HG03558 (cell line): Measurements from ENCODE around the gene ARHGEF7.

Experiments
- ATAC-seq: cut with Tn5 transposase; IDR thresholded peaks from one replicate; pipeline ENCODE4 v1.9.1; 2021; ENCODE audit warnings: moderate number of reproducible peaks; ENCODE audit not compliant: unreplicated experiment; ENCODE audit errors: extremely low read depth

ARHGEF7 gene

DNA sequence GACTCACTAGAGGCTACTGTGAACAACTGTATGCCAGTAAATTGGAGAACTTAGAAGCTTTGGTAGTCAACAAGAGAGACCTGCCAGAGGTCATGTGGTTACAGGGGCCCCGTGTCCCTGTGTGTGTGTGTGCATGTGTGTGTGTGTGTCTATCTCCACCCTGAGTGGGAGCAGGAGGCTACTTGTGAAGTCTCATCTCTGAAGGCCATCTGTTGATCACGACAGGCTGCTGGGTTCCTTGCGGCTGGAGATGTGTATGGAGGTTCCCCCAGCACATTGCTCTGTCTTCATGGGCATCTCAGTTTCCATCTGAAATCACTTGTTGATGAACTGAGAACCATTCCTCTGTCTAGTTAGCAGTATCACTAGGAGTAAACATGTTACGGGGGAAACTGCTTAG, 147.2 kb downstream of the ARHGEF7 start:
- no peak for ATAC-seq

DNA sequence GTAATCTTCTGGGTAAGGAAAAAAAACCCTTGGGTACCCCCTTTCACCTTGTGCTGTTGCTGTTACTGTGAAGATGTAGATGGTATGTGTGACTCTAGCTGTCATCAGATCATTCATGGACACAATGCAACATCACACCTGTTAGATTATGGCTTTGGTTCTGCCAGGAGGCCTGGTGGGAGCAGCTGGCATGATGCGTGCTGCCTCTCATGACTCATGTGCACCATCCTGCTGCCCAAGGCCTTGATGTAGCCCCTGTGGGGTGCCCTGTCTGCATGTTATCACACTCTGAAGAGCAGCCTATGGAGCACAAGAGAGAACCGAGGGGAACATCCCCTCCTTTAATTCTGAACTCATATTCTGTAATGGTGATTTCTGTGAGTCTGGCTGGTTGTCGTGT, 147.6 kb downstream of the ARHGEF7 start:
- ATAC-seq, result no peak

DNA sequence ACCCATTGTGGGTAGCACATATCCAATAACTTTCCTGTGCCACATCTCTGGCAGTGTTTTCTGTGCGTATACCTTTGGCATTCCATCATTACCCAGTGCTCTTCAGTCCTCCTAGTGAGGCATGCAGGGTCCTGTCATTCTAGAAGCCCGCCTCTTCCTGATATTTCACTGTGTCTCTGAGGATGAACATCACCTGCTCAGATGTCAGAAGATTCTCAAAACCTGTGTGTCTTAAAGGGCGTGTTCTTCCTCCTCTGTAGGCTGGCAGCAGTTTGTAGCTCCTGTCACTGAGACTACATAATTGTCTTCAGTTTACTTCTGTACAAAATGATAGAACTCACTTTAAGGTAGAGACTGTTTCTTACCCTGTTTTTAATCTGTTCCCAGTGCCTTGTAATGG, 148.5 kb downstream of the ARHGEF7 start:
- ATAC-seq, result no peak

DNA sequence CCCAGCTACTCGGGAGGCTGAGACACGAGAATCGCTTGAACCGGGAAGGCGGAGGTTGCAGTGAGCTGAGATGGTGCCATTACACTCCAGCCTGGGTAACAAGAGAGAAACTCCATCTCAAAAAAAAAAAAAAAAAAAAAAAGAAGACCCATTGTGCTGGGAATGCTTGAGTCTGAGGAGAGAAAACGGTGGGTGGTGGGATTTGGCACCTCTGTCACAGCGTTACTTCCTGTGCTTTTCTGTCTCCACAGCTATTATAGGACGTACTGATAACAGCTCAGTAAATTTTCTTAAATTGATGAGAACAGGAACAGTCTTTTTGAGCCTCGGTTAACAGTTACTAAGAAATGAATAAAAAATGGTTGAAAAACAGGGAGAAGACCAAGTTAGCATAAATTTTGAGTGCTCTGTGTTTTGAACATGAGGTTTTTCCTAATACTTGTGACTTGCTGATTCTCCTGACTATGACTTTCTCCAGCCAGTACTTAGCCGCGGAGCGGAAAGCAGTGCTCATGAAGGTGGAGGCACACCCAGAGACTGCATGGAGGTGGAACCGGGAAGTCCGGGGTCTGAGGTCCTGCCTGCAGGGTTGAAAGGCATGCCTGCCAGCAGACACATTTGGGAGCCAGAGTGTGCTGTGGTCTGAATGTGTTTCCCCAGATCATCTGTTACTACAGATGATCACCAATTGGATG, 150.0 kb downstream of the ARHGEF7 start:
- ATAC-seq, result no peak

DNA sequence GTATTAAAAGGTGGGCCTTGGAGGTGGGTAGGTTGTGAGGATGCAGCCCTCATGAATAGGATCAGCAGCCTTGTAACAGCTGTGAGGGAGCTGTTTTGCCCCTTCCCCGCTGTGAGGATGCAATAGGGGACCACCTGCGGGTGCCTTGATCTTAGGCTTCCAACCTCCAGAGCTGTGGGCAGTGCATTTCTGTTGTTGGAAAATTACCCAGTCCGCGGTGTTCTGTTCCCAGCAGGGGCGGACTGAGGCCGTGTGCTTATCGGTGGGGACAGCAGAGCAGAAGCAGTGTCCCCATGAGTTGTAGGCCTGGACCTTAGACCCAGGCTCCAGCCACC, 150.6 kb downstream of the ARHGEF7 start:
- ATAC-seq, result no peak

DNA sequence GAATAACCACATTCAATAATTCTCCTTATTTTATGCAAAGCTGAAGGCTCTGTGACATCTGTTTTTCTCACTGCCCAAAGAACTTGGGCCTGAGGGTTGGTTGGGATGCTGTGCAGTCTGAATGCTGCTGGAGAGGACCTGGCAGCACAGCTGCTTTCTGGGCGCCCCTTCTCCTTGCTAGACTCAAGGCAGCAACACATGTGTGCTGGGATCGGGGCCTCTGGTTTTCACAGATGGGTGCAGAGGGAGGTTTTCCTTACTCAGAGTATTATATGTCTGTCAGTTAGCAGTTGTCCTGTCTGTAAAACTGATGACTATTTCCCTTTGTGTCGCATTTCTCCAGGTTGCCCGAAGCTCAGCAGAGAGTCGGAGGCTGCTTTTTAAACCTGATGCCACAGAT, 152.1 kb downstream of the ARHGEF7 start:
- ATAC-seq, result no peak

DNA sequence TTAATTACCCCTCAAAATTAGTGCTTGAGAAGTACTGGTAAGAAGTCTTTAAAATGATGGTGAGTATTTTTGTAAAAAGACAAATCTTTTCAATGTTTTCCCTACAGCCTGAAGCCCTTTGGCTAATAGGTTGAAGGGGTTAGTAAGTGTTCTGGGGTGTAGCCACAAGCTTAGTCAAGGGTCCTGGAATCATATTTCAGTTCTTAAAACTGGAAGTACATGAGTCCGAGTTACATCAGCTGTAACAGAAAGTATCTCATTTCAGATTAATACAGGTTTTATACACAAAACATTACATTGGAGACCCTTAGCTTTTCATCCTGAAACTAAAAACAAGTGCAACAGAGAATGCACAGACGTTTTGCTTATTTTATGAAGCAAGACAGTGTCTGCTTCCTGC, 152.7 kb downstream of the ARHGEF7 start:
- ATAC-seq, result no peak

DNA sequence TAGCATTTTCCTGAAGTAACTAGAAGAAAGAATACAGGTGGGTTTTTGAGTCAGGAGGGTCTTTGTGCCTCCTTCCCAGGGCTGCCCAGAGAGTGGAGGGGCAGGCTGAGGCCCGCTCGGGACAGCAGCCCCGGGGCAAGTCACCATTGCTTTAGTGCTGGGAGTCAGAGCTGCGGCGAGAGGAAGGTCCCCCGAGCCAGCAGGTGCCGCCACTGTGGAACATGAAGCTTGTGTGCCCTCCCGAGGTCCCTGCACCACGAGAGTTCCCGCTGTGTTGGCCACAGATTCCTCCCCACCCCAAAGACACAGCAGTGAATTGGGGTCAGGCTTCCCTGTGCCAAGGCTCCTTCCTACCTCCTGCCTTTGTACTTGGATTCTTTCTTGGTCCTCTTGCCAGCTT, 154.4 kb downstream of the ARHGEF7 start:
- ATAC-seq, result no peak

DNA sequence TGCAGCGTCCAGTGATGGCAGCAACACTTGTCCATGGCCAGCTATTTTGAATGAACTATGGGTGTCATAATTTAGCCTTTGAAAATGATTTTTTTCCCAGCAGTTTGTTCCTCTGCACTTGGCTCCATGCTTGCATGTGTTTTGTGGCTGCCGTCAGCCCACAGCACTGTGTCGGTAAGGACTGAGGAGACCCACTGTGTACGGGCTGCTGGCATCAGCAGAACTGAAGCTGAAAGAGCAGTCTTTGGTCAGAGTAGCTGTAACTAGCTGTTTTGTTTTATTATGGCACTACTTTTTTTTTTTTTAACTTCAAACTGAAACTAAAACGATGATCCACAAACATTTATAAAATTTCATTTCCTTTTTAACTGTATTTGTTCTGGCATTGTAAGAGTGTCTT, 155.0 kb downstream of the ARHGEF7 start:
- no peak for ATAC-seq

DNA sequence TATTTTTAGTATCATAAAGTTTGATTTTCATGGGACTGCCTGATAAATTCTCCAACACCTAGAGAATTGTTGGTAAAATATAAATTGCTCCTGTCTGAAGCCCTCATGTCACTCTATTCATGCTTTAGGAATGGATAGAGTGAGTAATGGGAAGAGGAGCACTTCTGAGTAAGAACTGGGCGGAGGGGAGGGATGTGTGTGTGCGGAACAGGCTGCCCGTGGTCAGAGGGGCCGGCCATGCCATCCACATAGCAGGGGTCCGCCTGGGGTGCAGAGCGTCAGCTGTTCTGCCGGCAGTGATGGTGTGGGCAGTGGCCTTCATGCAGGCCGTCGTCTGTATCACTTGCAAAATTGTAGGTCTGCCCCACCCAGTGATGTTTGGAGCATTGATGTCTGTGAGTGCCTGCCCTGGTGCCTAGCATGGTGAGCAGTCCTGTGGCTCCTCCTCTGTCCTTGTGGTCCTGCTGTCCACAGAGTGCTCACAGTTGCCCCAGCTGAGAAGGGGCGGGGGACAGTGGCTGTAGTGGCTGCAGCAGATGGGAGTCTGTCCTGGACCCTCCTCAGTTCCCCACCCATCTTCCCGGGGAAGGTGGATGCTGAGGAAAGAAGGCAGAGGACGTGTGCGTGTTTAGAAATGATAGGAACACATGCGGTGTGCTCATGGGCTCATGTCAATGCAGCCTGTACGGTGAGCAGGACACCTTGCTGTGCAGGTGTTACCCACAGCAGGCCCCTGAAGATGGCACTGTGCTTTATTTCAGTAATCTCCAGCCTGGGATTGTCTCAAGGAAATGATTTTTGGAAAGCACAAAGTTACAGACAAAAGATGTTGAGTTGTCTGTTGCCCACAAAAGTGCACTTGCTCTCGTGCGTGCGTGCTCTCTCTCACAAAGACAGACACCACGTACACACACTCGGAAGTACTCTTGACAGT, 155.9 kb downstream of the ARHGEF7 start:
- no peak for ATAC-seq

DNA sequence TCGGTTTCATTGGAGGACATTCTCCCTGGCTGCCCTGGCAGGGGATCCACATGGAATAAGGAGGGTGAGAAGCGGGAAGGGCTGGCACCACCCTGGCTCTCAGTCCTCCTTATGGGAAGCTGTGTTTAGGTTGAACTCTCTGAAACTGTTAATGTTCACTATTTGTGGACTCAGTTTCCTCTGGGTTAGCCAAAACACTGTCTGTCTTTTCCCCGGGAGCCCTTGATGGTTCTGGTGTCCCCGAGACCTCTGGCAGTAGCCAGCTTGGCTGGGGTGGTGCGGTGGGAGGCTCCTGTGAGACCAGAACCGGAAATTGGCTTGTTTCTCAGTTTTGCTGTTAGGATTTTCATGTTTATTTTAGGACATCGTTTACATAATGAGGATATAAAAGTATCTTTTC, 157.0 kb downstream of the ARHGEF7 start:
- ATAC-seq, result no peak

DNA sequence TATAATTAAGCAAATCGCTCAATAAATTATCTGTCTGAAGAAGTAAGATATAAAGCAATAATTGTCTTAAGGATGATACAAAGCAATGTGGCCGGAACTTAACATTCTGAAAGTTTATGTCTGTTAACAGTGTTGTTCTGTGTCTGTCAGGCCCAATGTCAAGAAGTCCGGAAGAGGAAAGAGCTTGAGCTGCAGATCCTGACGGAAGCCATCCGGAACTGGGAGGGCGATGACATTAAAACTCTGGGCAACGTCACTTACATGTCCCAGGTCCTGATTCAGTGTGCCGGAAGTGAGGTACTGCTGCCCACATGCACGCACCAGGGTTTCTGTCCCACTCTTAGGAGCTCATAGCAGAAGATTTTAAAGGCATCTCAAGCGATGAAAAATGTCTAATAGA, 160.3 kb downstream of the ARHGEF7 start:
- ATAC-seq, result no peak

DNA sequence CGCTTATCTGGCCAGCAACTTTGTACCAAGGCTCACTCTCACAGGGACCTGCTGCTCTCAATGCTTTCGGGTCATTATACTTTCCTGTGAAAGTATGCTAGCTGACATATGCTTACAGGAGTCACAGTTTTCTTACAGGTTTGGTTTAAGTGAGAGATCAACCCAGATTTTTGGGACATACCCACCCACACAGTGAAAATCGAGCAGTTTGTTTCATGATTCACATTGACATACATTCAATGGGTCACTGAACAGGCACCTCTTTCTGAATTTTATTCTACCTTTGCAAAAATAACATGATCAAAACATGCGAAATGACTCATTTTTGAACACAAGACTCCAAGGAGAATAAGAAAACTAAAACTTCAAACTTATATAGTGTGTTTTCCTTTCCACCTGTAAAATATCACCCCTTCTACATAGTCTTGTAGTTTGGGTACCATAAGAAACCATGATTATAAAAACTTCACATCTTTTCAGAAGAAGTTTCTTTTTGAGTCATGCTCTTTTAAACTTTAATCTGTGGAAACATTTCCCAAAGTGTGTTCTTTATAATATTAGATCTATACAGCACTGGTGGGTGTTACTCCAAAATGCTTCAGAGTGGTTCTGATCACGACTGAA, 161.0 kb downstream of the ARHGEF7 start:
- no peak for ATAC-seq

DNA sequence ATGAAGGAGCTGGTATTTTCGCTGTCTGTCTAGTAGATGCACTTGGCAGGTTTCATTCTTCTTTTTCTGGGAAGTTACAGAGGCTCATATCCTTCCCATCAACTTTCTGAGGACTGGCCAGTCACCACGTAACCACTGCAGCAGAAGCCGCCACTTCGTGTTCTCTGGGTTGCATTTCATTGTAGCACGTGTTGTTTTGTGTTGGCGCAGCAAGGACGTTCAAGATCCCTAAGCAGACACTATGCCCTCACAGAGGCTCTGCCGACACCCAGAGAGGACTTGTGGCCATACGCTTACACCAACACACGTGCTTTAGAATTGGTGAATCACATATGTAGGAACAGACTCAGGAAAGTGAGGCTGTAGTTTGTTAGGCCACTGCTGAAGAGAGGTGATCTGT, 163.1 kb downstream of the ARHGEF7 start:
- no peak for ATAC-seq

DNA sequence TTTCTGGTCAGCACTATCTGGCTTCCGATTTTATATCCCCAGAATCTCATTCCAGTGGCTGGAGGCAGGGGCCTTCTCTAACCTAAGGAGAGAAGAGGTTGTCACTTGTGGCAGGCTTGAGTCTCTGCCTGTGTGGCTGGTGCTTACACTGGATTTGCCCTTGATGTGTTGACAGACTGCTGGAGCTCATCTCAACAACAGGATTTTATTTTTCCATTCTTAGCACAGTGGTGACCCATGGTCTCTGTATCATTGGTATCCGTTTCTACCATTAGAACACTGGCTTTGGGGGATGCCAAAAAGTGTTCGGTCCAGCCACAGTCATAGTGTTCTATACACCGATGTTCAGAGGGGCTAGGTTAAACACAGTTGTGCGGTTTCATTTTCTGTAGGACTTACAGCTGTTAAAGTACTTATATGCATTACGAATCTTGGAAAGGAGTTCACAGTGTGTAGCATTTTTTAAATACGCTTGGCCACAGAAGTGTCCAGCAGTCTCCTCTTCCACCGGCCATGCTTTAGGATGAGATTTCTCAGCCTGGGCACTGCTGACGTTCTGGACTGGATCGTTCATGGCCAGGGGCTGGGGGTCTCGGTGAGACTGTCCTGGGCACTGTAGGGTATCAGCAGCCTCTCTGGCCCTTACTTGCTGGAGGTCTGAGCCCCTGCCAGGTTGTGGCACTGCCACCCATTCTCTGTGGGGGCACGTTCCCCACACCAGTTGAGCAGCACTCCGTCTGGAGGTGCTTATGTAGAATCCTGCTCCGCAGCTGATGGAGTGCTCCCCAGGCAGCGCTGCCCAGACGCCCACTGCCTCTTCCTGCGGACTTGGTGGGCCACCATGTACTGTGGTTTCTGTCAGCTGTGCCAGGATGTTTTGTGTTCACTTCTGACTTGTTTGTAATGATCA, 163.9 kb downstream of the ARHGEF7 start:
- no peak for ATAC-seq

DNA sequence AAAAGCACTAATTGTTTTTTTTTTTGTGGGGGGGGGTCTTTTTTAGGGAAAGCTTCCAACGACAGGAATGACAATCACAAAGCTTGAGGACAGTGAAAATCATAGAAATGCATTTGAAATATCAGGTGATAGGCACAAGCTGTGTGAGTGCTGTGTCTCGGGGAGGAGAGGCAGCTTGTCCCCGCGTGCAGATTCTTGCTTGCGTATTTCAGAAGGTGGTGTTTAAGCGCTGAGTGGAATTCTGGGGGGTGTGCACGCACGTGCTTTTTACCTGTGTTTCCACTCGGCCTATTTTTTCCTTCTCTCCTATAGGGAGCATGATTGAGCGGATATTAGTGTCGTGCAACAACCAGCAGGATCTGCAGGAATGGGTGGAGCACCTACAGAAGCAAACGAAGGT, 165.1 kb downstream of the ARHGEF7 start:
- ATAC-seq, result no peak

DNA sequence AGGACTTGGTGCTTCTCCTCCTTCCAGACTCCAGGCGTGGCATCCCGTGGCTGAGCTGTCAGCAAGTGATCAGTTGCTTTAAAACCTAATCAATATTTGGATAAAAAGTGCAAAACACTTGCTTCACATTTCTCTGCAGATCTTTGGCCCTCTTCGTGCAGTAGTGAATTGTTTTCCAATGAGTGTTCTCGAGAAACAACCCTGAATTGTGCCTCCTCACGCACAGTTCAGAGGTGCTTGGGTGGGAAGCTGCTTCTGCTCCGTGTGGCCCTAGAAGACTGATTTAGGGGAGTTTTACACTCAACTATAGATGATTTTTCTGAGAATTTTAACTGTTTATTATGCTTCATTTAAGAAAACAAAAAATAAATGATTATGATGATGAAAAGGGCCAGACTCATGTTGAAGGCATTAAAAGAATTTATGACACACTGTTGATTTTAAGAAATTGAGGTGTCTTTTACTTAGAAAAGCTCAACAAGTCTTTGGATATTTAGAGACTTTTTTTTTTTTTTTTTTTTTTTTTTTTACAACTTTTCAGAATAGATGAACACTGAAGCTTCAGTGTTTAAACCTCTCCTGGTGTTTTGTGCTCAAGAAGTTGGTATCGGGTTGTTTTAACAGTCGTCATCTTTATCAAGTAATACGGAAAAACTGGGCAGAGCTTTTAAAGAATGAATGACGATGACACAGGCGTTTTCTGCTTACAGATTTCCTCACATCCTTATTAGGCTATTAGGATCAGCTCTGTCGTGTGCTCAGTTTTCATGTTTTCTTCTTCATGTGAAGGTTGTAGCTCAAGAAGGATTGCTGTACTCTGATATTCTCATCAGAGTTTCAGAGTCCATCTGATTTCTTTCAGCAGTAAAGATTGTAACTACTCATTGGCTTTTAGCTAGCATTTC, 165.8 kb downstream of the ARHGEF7 start:
- no peak for ATAC-seq

DNA sequence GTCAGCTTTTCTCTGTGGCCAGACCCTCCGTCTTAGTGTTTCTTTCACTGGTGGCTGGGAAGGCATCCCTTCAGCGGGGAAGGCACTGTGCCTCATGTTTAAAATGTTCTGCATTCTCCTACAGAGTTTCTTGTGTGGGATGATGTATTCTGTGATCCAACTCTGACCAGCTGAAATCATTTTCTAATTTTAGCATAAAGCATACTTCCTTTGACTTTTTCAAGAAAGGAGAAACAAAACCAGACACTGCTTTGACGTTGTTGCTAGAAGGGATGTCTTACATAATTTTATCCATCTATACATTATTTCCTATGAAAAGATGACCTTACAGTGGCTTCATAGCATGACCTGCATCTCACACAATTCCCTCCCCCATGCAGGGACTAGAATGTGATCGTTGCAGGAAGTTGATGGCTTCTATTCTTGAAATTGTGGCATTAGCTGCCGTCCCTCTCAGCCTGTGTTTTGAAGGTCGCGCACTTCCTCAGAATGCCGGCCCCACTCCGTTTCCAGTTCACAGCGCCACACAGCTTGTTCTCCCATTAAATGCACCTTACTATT, 166.7 kb downstream of the ARHGEF7 start:
- ATAC-seq, result no peak

DNA sequence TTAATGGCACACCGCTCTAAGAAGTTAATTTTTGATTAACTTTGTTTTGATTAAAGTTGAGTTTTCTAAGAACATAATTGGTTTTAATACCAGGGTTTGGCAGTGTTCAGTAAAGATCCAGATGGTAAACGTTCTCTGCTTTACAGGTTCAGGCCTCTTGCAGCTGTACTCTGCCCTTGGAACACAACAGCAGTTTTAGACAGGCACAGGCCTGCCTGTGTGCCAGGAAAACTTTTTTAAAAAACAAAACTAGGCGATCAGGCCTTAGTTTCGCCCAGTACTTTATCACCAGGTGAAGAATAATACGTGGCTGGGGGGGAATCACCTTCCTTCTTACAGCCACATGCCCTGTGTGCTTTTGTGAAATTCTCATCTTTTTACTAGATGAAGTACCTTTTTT, 167.3 kb downstream of the ARHGEF7 start:
- no peak for ATAC-seq
